Neural progenitor cell (in vitro differentiated cells): ENCODE results near the gene ASAP2. TPM values are rescaled to one million over a fixed set of nuclear protein-coding genes. Genes with fewer than 3 reads are reported as not detected.
"Not testable (repeated sequence)": the region's sequence is repeated elsewhere in the genome, so short reads cannot be mapped to it uniquely, and the experiment has no call there.

Experiments used
- DNase-seq: peaks from one replicate; pipeline ENCODE4 v3.0.0-alpha.2; 2016; ENCODE audit warnings: low spot score
- H2AFZ ChIP-seq: fragments of 200-600 bp; sonication (generic); replicated peaks from 2 replicates; pipeline ENCODE4 v1.6.1; 2016; ENCODE audit warnings: antibody characterized with exemption
- H3F3A ChIP-seq: fragments of 200-600 bp; sonication (generic); 2 replicates; pipeline ENCODE4 v1.6.1; 2016; ENCODE audit warnings: antibody characterized with exemption, low read depth
- H3K27ac ChIP-seq: fragments of 200-600 bp; sonication (generic); 2 replicates; pipeline ENCODE4 v1.5.1; 2016; ENCODE audit warnings: mild to moderate bottlenecking
- H3K27me3 ChIP-seq: fragments of 200-600 bp; sonication (generic); 2 replicates; pipeline ENCODE4 v1.6.1; 2016; ENCODE audit warnings: mild to moderate bottlenecking, moderate library complexity
- H3K36me3 ChIP-seq: fragments of 200-600 bp; sonication (generic); 2 replicates; pipeline ENCODE4 v1.5.1; 2016
- H3K4me1 ChIP-seq: fragments of 200-600 bp; sonication (generic); 2 replicates; pipeline ENCODE4 v1.6.1; 2016; ENCODE audit warnings: mixed run types
- H3K4me2 ChIP-seq: fragments of 200-600 bp; sonication (generic); 2 replicates; pipeline ENCODE4 v1.6.1; 2016
- H3K4me3 ChIP-seq: fragments of 200-600 bp; sonication (generic); 2 replicates; pipeline ENCODE4 v1.5.1; 2016
- H3K79me2 ChIP-seq: fragments of 200-600 bp; sonication (generic); 2 replicates; pipeline ENCODE4 v1.6.1; 2016; ENCODE audit warnings: low read depth
- H3K9ac ChIP-seq: fragments of 200-600 bp; sonication (generic); 2 replicates; pipeline ENCODE4 v1.6.1; 2016
- H3K9me3 ChIP-seq: fragments of 200-600 bp; sonication (generic); 2 replicates; pipeline ENCODE4 v1.5.1; 2016; ENCODE audit warnings: low read depth
- H4K20me1 ChIP-seq: fragments of 200-600 bp; sonication (generic); 2 replicates; pipeline ENCODE4 v1.6.1; 2016; ENCODE audit warnings: low read depth
- H3K27ac Mint-ChIP-seq: 3 replicates; pipeline ENCODE4 v1.8.0; 2021; ENCODE audit warnings: mixed read lengths
- H3K27me3 Mint-ChIP-seq: 2 replicates; pipeline ENCODE4 v1.8.0; 2022; ENCODE audit warnings: low read depth, mild to moderate bottlenecking, inconsistent platforms, moderate library complexity, mixed read lengths; ENCODE audit not compliant: insufficient read depth
- H3K36me3 Mint-ChIP-seq: 3 replicates; pipeline ENCODE4 v1.8.0; 2021; ENCODE audit warnings: mixed read lengths
- H3K4me1 Mint-ChIP-seq: 3 replicates; pipeline ENCODE4 v1.8.0; 2021; ENCODE audit warnings: mixed read lengths
- H3K4me3 Mint-ChIP-seq: 3 replicates; pipeline ENCODE4 v1.8.0; 2021; ENCODE audit warnings: mild to moderate bottlenecking, moderate library complexity, mixed read lengths
- H3K9me3 Mint-ChIP-seq: 3 replicates; pipeline ENCODE4 v1.8.0; 2020; ENCODE audit warnings: mixed read lengths
- EZH2 ChIP-seq: fragments of 200-600 bp; sonication (generic); IDR thresholded peaks from 2 replicates; pipeline ENCODE4 v1.6.1; 2017; ENCODE audit warnings: antibody characterized with exemption, mild to moderate bottlenecking, moderate library complexity
- EZH2phosphoT487 ChIP-seq: fragments of 200-600 bp; sonication (generic); IDR thresholded peaks from 2 replicates; pipeline ENCODE4 v1.6.1; 2017; ENCODE audit warnings: antibody characterized with exemption
- total RNA-seq: library from RNA; depleted of rRNA; stranded (reverse); fragments of >200 nt; gene quantifications from 2 replicates; pipeline ENCODE4 v1.2.3, GENCODE V29; 2015; ENCODE audit warnings: low replicate concordance
- TF ChIP-seq, protein P1 (sequence below): fragments of 200-600 bp; sonication (generic); IDR thresholded peaks from 2 replicates; pipeline ENCODE4 v1.5.1; 2017; ENCODE audit warnings: antibody characterized with exemption, mild to moderate bottlenecking

The ASAP2 gene
- total RNA-seq, 1 donor from 2014 or later: 31.7 TPM

DNA sequence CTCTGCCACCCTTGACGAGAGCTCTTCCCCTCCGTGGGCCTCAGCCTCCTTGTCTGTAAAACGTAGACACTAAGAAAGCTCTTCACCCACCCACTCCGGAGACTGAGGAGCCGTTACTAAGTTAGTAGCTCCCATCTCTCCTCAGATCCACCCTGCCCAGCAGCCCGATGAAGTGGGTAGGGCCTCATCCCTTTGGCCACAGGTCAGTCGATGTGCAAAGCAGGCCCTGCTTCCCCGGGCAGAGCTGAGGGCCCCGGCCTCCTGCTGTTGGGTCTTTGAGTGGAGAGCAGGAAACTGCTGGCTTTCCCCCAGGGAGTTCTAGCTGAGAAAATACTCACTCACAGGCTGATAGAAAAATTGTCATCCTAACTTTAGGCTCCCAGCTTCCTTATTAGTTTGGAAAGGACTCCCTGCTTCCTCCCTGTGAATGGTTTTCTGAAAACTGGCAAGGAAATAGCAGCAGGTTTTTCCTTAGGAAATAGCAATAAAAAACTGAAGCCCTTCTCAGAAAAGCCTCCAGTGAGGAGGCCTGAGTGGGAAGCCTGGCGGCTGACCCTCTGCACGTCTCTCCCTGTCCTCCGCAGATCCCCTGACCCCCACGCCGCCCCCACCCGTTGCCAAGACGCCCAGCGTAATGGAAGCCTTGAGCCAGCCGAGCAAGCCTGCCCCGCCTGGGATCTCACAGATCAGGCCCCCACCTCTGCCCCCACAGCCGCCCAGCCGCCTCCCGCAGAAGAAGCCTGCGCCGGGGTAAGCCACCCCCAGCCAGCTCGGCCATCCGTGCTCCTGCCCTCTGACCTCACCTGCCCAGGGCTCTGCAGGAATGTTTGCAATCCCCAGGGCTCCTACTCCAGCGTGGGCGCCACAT lies 186.5 kb downstream of the ASAP2 start:
- TF ChIP-seq EZH2 (no peak), EZH2phosphoT487 (no peak)
- TF ChIP-seq, protein P1, sequence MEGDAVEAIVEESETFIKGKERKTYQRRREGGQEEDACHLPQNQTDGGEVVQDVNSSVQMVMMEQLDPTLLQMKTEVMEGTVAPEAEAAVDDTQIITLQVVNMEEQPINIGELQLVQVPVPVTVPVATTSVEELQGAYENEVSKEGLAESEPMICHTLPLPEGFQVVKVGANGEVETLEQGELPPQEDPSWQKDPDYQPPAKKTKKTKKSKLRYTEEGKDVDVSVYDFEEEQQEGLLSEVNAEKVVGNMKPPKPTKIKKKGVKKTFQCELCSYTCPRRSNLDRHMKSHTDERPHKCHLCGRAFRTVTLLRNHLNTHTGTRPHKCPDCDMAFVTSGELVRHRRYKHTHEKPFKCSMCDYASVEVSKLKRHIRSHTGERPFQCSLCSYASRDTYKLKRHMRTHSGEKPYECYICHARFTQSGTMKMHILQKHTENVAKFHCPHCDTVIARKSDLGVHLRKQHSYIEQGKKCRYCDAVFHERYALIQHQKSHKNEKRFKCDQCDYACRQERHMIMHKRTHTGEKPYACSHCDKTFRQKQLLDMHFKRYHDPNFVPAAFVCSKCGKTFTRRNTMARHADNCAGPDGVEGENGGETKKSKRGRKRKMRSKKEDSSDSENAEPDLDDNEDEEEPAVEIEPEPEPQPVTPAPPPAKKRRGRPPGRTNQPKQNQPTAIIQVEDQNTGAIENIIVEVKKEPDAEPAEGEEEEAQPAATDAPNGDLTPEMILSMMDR: no peak

DNA sequence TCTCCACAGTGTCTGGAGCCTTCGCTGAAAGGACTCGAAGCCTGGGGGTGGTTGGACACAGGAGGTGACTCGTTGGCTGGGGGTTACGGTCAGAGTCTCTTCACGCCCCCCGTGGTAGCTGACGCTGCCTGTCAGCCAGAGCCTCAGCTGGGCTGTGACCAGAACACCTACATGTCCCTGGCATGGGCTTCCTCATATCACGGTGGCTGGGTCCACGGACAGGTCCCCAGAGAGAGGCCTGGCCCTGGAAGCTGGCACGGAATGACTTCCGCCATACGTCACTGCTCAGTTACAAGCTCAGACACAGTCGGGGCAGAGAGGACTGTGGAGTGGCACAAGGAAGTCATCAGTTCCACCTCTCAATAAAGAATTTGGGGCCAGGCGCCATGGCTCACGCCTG lies 188.2 kb downstream of the ASAP2 start:
- peaks cover 2% of the 10 kb centered on the region for H3K27me3 Mint-ChIP-seq

More for the DNA sequence above, 186.5 kb downstream of the ASAP2 start:
- Mint-ChIP-seq H3K4me1 (peaks cover 30% of the 10 kb centered on the region), H3K4me3 (peak overlapping the region; percentile 24), H3K36me3 (peaks cover 25% of the 10 kb centered on the region), H3K9me3 (no peaks in the 10 kb centered on the region), H3K27ac (peak overlapping the region; percentile 88), H3K27me3 (peaks cover 2% of the 10 kb centered on the region)
- H3K4me3 ChIP-seq: no peak overlapping the region
- no peak overlapping the region for H2AFZ ChIP-seq
- peak; percentile 38 for DNase-seq
- no peaks in the 10 kb centered on the region for H4K20me1 ChIP-seq
- H3K9me3 ChIP-seq: no peaks in the 10 kb centered on the region
- H3K4me1 ChIP-seq: peaks cover 18% of the 10 kb centered on the region
- H3K27ac ChIP-seq: peak overlapping the region; percentile 78
- no peaks in the 10 kb centered on the region for H3K79me2 ChIP-seq
- H3K27me3 ChIP-seq: no peaks in the 10 kb centered on the region
- peak overlapping the region; percentile 60 for H3K4me2 ChIP-seq
- H3K36me3 ChIP-seq: no peaks in the 10 kb centered on the region
- H3F3A ChIP-seq: peaks cover 16% of the 10 kb centered on the region
- peak overlapping the region; percentile 54 for H3K9ac ChIP-seq

DNA sequence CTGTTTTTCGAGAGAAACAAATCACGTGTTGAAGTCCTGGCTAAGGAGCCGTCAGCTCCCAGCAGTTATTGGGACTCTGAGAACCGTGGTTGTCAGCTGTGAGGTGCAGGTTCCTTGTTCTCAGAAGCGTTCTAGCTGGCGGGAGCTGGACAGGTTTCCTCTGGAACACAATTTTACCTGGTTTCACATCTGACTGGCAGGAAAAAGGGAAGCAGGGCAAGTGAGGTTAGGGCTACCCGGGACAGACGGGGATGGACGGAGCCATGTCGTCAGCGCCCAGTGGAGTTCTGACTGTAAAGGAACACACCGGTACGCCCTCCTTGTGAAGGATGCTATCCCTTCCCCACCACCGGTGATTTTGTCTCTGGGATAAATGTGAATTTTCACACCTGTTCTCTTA lies 190.6 kb downstream of the ASAP2 start:
- Histone ChIP-seq H3K9ac (no peak overlapping the region), H2AFZ (no peak overlapping the region), H3F3A (peaks cover 14% of the 10 kb centered on the region), H3K27me3 (no peaks in the 10 kb centered on the region), H3K4me1 (peaks cover 15% of the 10 kb centered on the region), H3K4me2 (no peak overlapping the region), H3K4me3 (no peak overlapping the region), H3K27ac (no peak overlapping the region), H3K36me3 (no peaks in the 10 kb centered on the region), H3K9me3 (no peaks in the 10 kb centered on the region), H4K20me1 (no peaks in the 10 kb centered on the region), H3K79me2 (no peaks in the 10 kb centered on the region)
- no peak overlapping the region for H3K27ac Mint-ChIP-seq
- H3K4me3 Mint-ChIP-seq: no peak overlapping the region
- TF ChIP-seq EZH2phosphoT487: no peak
- TF ChIP-seq, protein P1: no peak
- TF ChIP-seq EZH2: no peak
- peaks cover 24% of the 10 kb centered on the region for H3K4me1 Mint-ChIP-seq
- DNase-seq: no peak
- H3K27me3 Mint-ChIP-seq: peaks cover 4% of the 10 kb centered on the region
- H3K9me3 Mint-ChIP-seq: no peaks in the 10 kb centered on the region
- H3K36me3 Mint-ChIP-seq: peaks cover 15% of the 10 kb centered on the region

More for the DNA sequence above, 188.2 kb downstream of the ASAP2 start:
- Histone ChIP-seq H4K20me1 (no peaks in the 10 kb centered on the region), H3K4me2 (no peak overlapping the region), H3K4me3 (no peak overlapping the region), H2AFZ (no peak overlapping the region), H3K79me2 (no peaks in the 10 kb centered on the region), H3K9ac (no peak overlapping the region), H3F3A (peaks cover 20% of the 10 kb centered on the region), H3K36me3 (no peaks in the 10 kb centered on the region), H3K9me3 (no peaks in the 10 kb centered on the region), H3K4me1 (peaks cover 18% of the 10 kb centered on the region), H3K27me3 (no peaks in the 10 kb centered on the region), H3K27ac (no peak overlapping the region)
- TF ChIP-seq EZH2 (no peak), EZH2phosphoT487 (no peak)
- TF ChIP-seq, protein P1: no peak
- Mint-ChIP-seq H3K27ac (no peak overlapping the region), H3K4me1 (peaks cover 28% of the 10 kb centered on the region), H3K4me3 (no peak overlapping the region), H3K36me3 (peaks cover 20% of the 10 kb centered on the region), H3K9me3 (no peaks in the 10 kb centered on the region)
- DNase-seq: no peak

DNA sequence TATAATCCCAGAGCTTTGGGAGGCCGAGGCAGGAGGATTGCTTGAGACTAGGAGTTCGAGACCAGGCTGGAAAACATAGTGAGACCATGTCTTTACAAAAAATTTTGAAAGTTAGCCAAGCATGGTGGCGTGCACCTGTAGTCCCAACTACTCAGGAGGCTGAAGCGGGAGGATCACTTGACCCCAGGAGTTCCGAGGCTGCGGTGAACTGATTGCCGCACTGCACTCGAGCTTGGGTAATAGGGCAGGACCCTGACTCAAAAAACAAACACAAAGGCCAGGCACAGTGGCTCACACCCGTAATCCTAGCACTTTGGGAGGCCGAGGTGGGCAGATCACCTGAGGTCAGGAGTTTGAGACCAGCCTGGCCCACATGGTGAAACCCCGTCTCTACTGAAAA lies 191.6 kb downstream of the ASAP2 start:
- H3K4me3 Mint-ChIP-seq, DNase-seq, H3K4me2 ChIP-seq, H3K27me3 Mint-ChIP-seq, H3K27ac Mint-ChIP-seq, H4K20me1 ChIP-seq, H3K9me3 ChIP-seq, H3K27me3 ChIP-seq, H3K36me3 ChIP-seq, H3K79me2 ChIP-seq, H3K4me1 ChIP-seq, H3F3A ChIP-seq, H3K27ac ChIP-seq, H3K9ac ChIP-seq, H3K9me3 Mint-ChIP-seq, H3K4me3 ChIP-seq, H2AFZ ChIP-seq: not testable (repeated sequence)
- peaks cover 13% of the 10 kb centered on the region for H3K4me1 Mint-ChIP-seq
- H3K36me3 Mint-ChIP-seq: peaks cover 24% of the 10 kb centered on the region
